T1000 (cell line): ENCODE data around the gene RAD9A.
"Not testable (repeated sequence)": the region's sequence is repeated elsewhere in the genome, so short reads cannot be mapped to it uniquely, and the experiment has no call there.

ENCODE experiments used
- DNase-seq: peaks from one replicate; lab custom pipeline; 2025; ENCODE audit warnings: mixed read lengths; lab: John Stamatoyannopoulos, UW

RAD9A gene

DNA sequence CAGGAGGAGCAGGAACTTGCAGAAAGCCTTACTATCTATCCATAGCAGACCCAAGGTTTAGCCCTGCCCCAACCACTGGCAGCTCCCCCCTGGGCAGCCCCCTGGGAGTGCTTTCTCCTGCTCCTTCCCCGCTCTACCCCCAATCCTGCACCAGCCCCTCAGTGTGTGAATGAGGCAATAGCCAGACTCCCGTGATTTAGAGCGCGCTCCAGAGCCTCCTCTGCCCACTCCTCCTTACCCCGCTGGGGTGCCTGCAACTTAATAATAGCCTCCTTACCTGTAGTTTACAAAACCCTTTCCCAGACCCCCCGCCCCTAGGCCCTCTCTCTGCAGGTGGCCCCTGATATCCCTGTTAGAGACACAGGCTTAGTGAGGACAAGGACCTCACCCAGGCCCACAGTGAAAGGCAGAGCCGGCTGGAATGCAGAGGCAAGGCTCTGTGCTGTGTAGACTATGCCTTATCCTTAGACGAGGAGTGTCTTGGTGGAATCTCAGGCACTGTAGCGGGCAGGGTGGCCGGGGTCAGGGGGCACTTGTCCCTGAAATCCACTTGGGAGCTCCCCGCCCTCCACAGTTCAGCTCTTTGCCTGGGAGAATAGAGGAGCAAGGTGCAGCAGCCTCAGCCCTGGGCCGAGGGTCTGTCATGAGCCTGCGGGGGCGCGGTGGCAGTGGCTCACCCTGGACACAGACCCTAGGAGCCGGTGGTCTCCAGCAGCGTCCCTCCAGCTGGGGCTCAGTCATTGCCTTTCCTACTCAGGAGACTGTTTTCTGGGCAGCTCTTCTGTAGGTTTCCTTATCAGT lies 19.4 kb downstream of the RAD9A start:
- no peak for DNase-seq

DNA sequence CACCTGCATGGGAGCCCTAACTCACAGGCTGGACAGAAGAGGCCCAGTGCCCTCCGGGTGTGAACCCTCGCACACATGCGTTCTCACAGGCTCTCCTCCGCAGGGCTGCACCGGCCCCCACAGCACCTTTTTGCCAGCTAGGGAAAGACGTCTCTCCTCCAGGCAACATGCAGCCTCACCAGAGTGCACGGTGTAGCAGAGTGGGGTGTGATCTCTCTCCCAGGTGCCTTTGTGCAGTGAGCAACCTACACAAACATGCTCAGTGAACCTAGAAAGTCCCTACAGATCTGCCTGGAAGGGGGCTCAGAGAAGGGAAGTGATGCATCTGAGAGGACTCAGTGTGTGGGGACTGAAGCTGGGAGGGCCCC lies 20.0 kb downstream of the RAD9A start:
- DNase-seq: no peak

DNA sequence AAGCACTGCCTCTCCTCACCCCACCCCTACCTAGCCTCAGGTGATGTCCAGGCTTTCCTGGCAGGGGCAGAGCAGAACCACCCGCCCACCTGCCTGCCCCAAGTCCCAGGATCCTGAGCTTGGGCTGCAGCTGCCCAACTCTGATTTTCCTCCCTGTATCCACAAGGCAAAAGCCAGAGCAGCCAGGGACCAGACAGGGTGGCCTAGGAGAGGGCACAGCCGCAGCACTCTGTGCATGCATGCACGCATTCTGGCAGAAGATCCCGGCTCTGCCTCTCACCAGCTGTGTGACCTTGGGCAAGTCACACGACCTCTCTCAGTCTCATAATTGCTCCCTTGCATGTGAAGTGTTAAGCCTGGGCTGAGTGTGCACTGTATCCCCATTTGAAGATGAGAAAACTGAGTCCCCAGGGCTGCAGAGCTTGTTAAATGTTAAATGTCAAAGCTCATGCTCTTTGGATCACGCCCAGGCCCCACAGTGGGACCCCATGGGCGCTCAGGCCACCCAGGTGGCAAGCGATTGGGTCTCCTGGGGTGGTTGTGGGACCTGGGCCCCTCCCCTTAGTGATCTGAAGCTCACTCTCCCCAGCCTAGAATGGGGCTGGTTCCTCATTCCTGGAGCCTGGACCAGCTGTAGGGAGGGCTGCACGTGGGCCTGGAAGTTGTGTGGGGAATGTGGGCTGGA lies 20.9 kb downstream of the RAD9A start:
- no peak for DNase-seq

GRCh38 chr11:67413266-67413849 lies 21.6 kb downstream of the RAD9A start:
- DNase-seq: no peak

DNA sequence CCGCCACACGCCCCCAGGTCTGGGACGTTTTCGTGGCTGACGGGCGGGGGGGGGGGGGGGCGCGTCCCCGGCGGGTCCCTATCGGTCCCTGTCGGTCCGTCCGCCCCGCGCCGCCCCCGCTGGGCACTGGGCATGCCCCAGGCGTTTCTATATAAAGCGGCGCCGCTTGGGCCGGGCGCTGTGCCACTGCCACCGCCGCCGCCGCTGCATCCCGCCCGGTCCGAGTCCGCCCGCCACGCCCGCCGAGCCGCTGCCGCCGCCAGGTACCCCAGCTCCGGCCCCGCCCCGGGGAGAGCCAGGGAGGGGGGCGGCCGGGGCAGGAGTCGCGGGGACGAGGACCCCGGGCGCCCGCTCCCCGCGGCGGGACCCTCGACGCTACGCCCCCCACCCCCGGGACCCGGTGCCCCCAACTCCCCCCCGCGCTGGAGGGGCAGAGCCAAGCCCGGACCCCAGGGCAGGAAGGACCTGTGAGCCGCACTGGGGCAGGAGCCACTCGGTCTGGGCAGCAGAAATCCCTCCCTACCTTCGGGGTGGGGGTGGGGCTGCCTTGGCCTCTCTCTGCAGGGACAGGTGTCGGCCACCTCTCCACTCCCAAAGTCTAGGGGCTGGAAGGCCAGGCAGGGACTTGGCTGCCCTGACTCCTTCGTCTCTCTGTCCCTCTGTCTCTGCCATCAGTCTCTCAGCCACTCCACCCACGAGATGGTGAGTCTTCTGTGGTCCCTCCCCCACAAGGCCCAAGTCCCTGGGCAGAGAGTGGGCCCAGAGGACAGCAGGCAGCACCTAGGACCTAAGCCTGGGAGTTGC lies 23.9 kb downstream of the RAD9A start, which contains the start of gene CARNS1:
Gene CARNS1, plus strand, starts transcription at position 178 of the 804 bp plus-strand sequence. Its CDS starts 522 bp downstream, at position 700.
- no peak for DNase-seq

DNA sequence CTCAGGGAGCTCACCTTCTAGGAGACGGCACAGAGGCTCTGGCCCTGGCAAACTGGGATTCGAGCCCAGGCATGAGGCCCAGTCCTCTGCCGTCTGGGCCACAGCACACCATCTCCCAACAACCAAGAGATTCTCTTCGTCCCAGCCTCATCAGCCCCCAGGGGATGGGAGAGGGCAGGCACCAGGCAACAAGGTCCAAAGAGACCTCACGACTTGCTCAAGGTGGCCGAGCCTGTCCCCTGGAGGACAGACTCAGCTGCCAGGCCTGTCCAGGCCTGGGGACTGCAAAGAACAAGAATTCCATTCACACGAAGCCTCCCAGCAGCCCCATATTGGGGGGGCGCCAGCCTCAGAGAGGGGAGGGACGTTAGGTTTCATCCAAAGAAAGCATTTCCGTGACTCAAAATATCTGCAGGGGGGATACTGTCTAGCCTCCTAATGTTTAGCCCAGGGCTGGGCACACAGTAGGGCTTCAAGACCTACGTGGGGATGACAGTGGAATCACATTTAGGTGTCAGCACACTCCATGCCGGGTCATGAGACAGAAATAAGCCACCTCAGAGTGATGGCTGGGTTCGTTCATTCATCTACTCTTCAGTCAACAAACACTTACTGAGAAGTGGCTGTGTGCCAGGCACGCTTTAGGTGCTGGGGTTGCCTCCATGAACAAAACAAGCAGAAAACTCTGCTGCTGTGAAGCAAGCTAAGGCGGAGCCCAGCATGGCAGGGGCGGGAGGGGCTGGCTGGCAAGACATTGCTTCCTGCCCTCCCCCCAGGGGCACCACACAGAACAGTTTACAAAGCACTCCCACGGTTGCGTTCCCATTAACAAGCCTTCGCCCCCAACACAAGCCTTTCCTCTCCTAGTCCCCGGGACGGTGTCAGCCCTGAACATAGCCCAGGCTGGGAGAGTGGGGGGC lies 24.9 kb downstream of the RAD9A start:
- DNase-seq: no peak

- no peak for DNase-seq
Observed at GRCh38 chr11:67417425-67417824, 25.6 kb downstream of the RAD9A start.

- no peak for DNase-seq
Observed at GRCh38 chr11:67418476-67419281, 26.9 kb downstream of the RAD9A start.

GRCh38 chr11:67419325-67420049 lies 27.7 kb downstream of the RAD9A start:
- DNase-seq: no peak

DNA sequence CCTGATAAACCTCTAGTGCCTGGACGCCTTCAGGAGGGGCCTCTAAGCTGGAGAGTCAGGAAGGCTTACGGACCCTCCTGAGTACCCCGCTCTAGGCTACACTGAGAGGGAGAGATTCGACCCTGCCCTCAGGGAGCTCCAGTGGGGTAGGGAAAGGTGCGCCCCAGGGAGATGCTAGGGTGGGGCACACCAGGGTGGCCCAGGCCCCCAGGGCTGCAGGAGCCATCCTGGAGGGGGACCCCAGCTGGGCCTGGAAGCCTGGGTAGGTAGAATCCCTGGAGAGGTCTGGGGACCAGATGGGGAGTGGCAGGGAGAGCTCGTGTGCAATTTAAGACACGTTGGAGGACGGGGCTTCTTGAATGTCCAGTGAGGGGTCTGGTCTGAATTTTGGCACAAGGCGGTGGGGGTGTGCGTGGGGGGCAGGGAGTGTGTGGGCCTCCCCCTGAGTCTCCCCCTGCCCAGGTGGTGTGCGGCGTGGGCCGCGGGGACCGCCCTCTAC lies 28.4 kb downstream of the RAD9A start:
- no peak for DNase-seq

- peak; percentile 91 for DNase-seq
Observed at GRCh38 chr11:67420646-67421429, 29.1 kb downstream of the RAD9A start.

GRCh38 chr11:67421430-67422031 lies 29.7 kb downstream of the RAD9A start:
- DNase-seq: no peak

- no peak for DNase-seq
Observed at GRCh38 chr11:67422891-67423290, 31.1 kb downstream of the RAD9A start.

- no peak for DNase-seq
Observed at GRCh38 chr11:67423466-67423865, 31.7 kb downstream of the RAD9A start.

GRCh38 chr11:67423891-67424613 lies 32.3 kb downstream of the RAD9A start:
- DNase-seq: no peak

DNA sequence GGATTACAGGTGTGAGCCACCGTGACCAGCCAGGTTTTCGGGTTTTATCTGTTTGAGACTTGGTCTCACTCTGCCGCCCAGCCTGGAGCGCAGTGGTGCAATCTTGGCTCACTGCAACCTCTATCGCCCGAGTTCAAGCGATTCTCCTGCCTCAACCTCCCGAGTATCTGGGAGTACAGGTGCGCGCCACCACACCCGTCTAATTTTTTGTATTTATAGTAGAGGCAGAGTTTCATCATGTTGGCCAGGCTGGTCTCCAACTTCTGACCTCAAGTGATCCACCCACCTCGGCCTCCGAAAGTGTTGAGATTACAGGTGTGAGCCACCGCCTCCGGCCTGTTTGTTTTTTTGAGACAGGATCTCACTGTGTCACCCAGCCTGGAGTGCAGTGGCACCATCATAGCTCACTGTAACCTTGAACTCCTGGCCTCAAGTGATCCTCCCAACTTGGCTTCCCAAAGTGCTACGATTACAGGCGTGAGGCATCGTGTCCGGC lies 35.6 kb downstream of the RAD9A start:
- not testable (repeated sequence) for DNase-seq
